Measurements from ENCODE around the gene SNAP29.

Gene SNAP29

GRCh38 chr22:20881869-20882815, 23.3 kb downstream of the SNAP29 start:
- Histone ChIP-seq H3K4me3 (ENCODE audit: low read length in 2 of 2) (no peak overlapping the region), H3K36me3 (ENCODE audit: control insufficient read depth in 2 of 2, insufficient read depth in 2 of 2, low read length in 2 of 2) (peaks cover 19 to 44% of the 10 kb centered on the region in 2 donors), H3K9ac (ENCODE audit: low read depth in 1 of 2, low read length in 2 of 2) (no peak overlapping the region), H3K9me3 (ENCODE audit: control insufficient read depth in 2 of 2, low read length in 2 of 2) (no peaks in the 10 kb centered on the region), H3K4me1 (ENCODE audit: control insufficient read depth in 2 of 2, insufficient read depth in 2 of 2, low read length in 2 of 2) (peaks cover 7 to 14% of the 10 kb centered on the region in 2 donors), H3K27me3 (ENCODE audit: control insufficient read depth in 2 of 2, insufficient read depth in 2 of 2, low read length in 2 of 2) (no peaks in the 10 kb centered on the region), H3K27ac (ENCODE audit: low read depth in 2 of 2, low read length in 2 of 2) (no peak overlapping the region)

GRCh38 chr22:20882855-20883254, 24.0 kb downstream of the SNAP29 start:
- H3K36me3 ChIP-seq (ENCODE audit: control insufficient read depth in 2 of 2, insufficient read depth in 2 of 2, low read length in 2 of 2), result peaks cover 23 to 46% of the 10 kb centered on the region in 2 donors
- no peaks in the 10 kb centered on the region for H3K9me3 ChIP-seq (ENCODE audit: control insufficient read depth in 2 of 2, low read length in 2 of 2)

DNA sequence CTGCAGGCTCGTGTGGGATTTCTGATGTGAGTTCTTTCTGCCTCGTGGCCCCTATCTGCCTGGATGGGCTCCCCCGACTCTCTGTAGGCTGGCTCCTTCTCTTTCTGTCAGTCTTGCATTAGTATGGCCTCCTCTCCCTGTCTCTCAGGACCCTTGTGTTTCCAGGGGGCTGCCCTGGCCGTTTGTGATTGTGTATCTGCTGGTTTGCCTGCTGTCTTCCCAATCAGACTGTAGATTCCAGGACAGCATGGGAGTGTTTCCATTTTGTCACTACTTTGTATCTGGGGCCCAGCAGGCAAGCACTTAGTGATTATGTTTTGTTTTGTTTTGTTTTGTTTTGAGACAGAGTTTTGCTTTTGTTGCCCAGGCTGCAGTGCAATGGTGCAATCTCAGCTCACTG, 25.6 kb downstream of the SNAP29 start:
- Histone ChIP-seq H3K4me1 (ENCODE audit: control insufficient read depth in 2 of 2, insufficient read depth in 2 of 2, low read length in 2 of 2) (peaks cover 7 to 14% of the 10 kb centered on the region in 2 donors), H3K4me3 (ENCODE audit: low read length in 2 of 2) (no peak overlapping the region), H3K9me3 (ENCODE audit: control insufficient read depth in 2 of 2, low read length in 2 of 2) (no peaks in the 10 kb centered on the region), H3K27me3 (ENCODE audit: control insufficient read depth in 2 of 2, insufficient read depth in 2 of 2, low read length in 2 of 2) (no peaks in the 10 kb centered on the region), H3K9ac (ENCODE audit: low read depth in 1 of 2, low read length in 2 of 2) (no peak overlapping the region), H3K27ac (ENCODE audit: low read depth in 2 of 2, low read length in 2 of 2) (peak overlapping the region in 1 of 2 donors; percentile 81), H3K36me3 (ENCODE audit: control insufficient read depth in 2 of 2, insufficient read depth in 2 of 2, low read length in 2 of 2) (peaks cover 36 to 58% of the 10 kb centered on the region in 2 donors)

More at GRCh38 chr22:20882855-20883254, 24.0 kb downstream of the SNAP29 start:
- H3K27me3 ChIP-seq (ENCODE audit: control insufficient read depth in 2 of 2, insufficient read depth in 2 of 2, low read length in 2 of 2), result no peaks in the 10 kb centered on the region
- H3K4me3 ChIP-seq (ENCODE audit: low read length in 2 of 2), result no peak overlapping the region
- peaks cover 7 to 14% of the 10 kb centered on the region in 2 donors for H3K4me1 ChIP-seq (ENCODE audit: control insufficient read depth in 2 of 2, insufficient read depth in 2 of 2, low read length in 2 of 2)
- H3K9ac ChIP-seq (ENCODE audit: low read depth in 1 of 2, low read length in 2 of 2), result no peak overlapping the region
- H3K27ac ChIP-seq (ENCODE audit: low read depth in 2 of 2, low read length in 2 of 2), result no peak overlapping the region

- Histone ChIP-seq H3K27ac (ENCODE audit: low read depth in 2 of 2, low read length in 2 of 2) (peak overlapping the region; percentile 77 to 81), H3K9ac (ENCODE audit: low read depth in 1 of 2, low read length in 2 of 2) (peak overlapping the region in 1 of 2 donors; percentile 64), H3K36me3 (ENCODE audit: control insufficient read depth in 2 of 2, insufficient read depth in 2 of 2, low read length in 2 of 2) (peaks cover 39 to 64% of the 10 kb centered on the region in 2 donors), H3K4me1 (ENCODE audit: control insufficient read depth in 2 of 2, insufficient read depth in 2 of 2, low read length in 2 of 2) (peaks cover 7 to 14% of the 10 kb centered on the region in 2 donors), H3K9me3 (ENCODE audit: control insufficient read depth in 2 of 2, low read length in 2 of 2) (no peaks in the 10 kb centered on the region), H3K4me3 (ENCODE audit: low read length in 2 of 2) (no peak overlapping the region), H3K27me3 (ENCODE audit: control insufficient read depth in 2 of 2, insufficient read depth in 2 of 2, low read length in 2 of 2) (no peaks in the 10 kb centered on the region)
These were observed 26.3 kb downstream of the SNAP29 start for GRCh38 chr22:20885017-20885556.

GRCh38 chr22:20885557-20886323, 26.9 kb downstream of the SNAP29 start:
- no peaks in the 10 kb centered on the region for H3K9me3 ChIP-seq (ENCODE audit: control insufficient read depth in 2 of 2, low read length in 2 of 2)
- peak overlapping the region; percentile 56 to 64 for H3K9ac ChIP-seq (ENCODE audit: low read depth in 1 of 2, low read length in 2 of 2)
- H3K4me3 ChIP-seq (ENCODE audit: low read length in 2 of 2), result peak overlapping the region in 1 of 2 donors; percentile 50
- peaks cover 7 to 14% of the 10 kb centered on the region in 2 donors for H3K4me1 ChIP-seq (ENCODE audit: control insufficient read depth in 2 of 2, insufficient read depth in 2 of 2, low read length in 2 of 2)
- peak overlapping the region; percentile 77 to 81 for H3K27ac ChIP-seq (ENCODE audit: low read depth in 2 of 2, low read length in 2 of 2)
- peaks cover 41 to 61% of the 10 kb centered on the region in 2 donors for H3K36me3 ChIP-seq (ENCODE audit: control insufficient read depth in 2 of 2, insufficient read depth in 2 of 2, low read length in 2 of 2)
- H3K27me3 ChIP-seq (ENCODE audit: control insufficient read depth in 2 of 2, insufficient read depth in 2 of 2, low read length in 2 of 2), result no peaks in the 10 kb centered on the region

DNA sequence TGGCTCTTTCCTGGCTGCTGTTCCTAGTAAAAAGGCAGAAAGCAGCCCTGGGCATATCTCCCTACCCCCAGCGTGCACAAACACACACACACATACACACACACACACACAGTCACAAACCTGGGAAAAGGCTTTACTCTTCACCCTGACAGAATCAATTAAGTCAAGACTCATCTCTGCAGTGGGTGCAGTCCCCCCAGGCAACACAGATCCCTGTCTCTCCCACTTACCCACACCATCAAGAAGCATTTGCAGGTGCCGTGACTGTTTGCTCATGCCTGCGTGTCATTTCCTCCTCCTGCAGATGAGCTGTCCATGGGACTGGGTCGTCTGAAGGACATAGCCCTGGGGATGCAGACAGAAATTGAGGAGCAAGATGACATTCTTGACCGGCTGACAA, 28.6 kb downstream of the SNAP29 start:
- no peaks in the 10 kb centered on the region for H3K9me3 ChIP-seq (ENCODE audit: control insufficient read depth in 2 of 2, low read length in 2 of 2)
- peaks cover 35 to 45% of the 10 kb centered on the region in 2 donors for H3K36me3 ChIP-seq (ENCODE audit: control insufficient read depth in 2 of 2, insufficient read depth in 2 of 2, low read length in 2 of 2)
- H3K4me3 ChIP-seq (ENCODE audit: low read length in 2 of 2), result no peak overlapping the region
- H3K4me1 ChIP-seq (ENCODE audit: control insufficient read depth in 2 of 2, insufficient read depth in 2 of 2, low read length in 2 of 2), result peaks cover 7 to 14% of the 10 kb centered on the region in 2 donors
- no peak overlapping the region for H3K9ac ChIP-seq (ENCODE audit: low read depth in 1 of 2, low read length in 2 of 2)
- no peaks in the 10 kb centered on the region for H3K27me3 ChIP-seq (ENCODE audit: control insufficient read depth in 2 of 2, insufficient read depth in 2 of 2, low read length in 2 of 2)
- H3K27ac ChIP-seq (ENCODE audit: low read depth in 2 of 2, low read length in 2 of 2), result no peak overlapping the region

DNA sequence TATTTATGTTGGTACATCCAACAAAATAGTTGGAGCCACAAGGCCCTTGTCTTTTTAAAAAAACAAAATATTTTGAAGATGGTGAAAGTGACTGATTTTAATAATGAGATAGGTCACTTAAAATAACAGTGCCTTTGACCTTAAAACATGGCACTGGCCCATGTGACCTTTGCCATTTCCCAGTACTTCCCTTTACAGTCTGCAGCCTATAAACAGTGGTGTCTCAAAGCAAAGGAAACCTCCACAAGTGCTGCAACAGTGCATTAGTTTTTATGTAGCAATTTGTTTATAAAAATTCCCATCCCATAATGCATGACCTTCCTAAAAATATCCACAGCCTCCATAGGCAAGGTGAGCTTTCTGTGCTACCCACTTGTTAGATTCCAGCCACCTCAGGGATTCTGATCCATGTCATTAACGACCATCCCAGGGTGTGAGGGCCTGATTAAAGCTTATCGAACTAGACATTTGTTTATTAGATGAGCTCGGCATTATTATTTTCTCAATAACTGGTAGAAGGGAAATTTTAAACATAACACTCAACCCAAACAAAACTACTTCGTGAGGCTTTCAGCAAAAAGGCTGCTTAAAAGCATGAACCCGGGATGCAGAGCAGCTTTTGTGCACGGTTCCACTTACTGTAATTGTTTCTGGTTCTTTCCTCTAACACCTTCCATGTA, 30.4 kb downstream of the SNAP29 start:
- Histone ChIP-seq H3K36me3 (ENCODE audit: control insufficient read depth in 2 of 2, insufficient read depth in 2 of 2, low read length in 2 of 2) (peaks cover 26 to 31% of the 10 kb centered on the region in 2 donors), H3K9ac (ENCODE audit: low read depth in 1 of 2, low read length in 2 of 2) (no peak overlapping the region), H3K27me3 (ENCODE audit: control insufficient read depth in 2 of 2, insufficient read depth in 2 of 2, low read length in 2 of 2) (no peaks in the 10 kb centered on the region), H3K9me3 (ENCODE audit: control insufficient read depth in 2 of 2, low read length in 2 of 2) (no peaks in the 10 kb centered on the region), H3K4me1 (ENCODE audit: control insufficient read depth in 2 of 2, insufficient read depth in 2 of 2, low read length in 2 of 2) (peaks cover 7 to 14% of the 10 kb centered on the region in 2 donors), H3K27ac (ENCODE audit: low read depth in 2 of 2, low read length in 2 of 2) (no peak overlapping the region), H3K4me3 (ENCODE audit: low read length in 2 of 2) (no peak overlapping the region)

DNA sequence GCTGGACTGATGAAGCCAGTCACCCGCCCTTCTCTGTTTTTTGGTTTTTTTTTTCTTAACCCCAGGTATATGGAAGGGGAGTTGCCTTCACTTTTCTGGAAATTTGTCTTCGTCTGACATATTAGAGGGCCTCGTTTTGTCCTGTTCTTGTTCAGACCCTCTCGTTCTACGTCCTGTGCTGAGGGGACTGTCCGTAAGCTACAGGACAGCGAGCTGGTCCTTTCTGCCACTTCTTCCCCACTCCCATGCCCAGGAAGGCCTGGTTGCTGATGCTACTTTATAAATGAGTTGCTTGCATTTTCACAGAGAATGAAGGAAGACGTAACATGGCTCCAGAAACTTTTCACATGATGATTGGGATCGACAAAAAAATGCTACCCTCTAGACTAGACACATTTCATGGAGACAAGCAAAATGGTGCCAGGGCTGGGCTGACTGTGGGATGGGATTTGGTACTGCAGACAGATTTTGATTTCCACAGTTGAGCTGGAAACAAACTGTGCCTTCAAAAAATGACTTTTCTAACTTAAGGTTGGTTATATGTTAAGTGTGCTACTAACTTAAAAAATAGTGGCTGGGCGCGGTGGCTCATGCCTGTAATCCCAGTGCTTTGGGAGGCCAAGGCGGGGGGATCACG, 31.2 kb downstream of the SNAP29 start:
- Histone ChIP-seq H3K27ac (ENCODE audit: low read depth in 2 of 2, low read length in 2 of 2) (no peak overlapping the region), H3K9ac (ENCODE audit: low read depth in 1 of 2, low read length in 2 of 2) (no peak overlapping the region), H3K36me3 (ENCODE audit: control insufficient read depth in 2 of 2, insufficient read depth in 2 of 2, low read length in 2 of 2) (peaks cover 22 to 26% of the 10 kb centered on the region in 2 donors), H3K4me1 (ENCODE audit: control insufficient read depth in 2 of 2, insufficient read depth in 2 of 2, low read length in 2 of 2) (peaks cover 4 to 8% of the 10 kb centered on the region in 2 donors), H3K4me3 (ENCODE audit: low read length in 2 of 2) (no peak overlapping the region), H3K27me3 (ENCODE audit: control insufficient read depth in 2 of 2, insufficient read depth in 2 of 2, low read length in 2 of 2) (no peaks in the 10 kb centered on the region), H3K9me3 (ENCODE audit: control insufficient read depth in 2 of 2, low read length in 2 of 2) (no peaks in the 10 kb centered on the region)

DNA sequence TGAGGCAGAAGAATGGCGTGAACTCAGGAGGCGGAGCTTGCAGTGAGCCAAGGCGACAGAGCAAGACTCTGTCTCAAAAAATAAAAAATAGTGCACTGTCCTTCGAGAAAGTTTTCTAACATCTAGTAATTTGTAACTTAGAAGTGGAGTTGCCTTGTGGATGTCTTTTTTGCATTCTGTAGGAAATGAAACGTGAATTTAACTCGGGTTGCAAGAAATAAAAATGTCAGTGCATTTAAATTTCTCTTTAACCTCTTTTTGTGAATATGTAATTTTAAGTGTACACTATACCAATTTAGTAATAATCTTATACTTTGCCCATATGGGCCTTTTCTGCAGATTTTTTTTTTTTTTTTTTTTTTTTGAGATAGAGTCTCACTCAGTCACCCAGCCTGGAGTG, 32.2 kb downstream of the SNAP29 start:
- Histone ChIP-seq H3K4me1 (ENCODE audit: control insufficient read depth in 2 of 2, insufficient read depth in 2 of 2, low read length in 2 of 2) (peaks cover 0 to 1% of the 10 kb centered on the region in 2 donors), H3K36me3 (ENCODE audit: control insufficient read depth in 2 of 2, insufficient read depth in 2 of 2, low read length in 2 of 2) (peaks cover 22 to 26% of the 10 kb centered on the region in 2 donors), H3K9me3 (ENCODE audit: control insufficient read depth in 2 of 2, low read length in 2 of 2) (no peaks in the 10 kb centered on the region), H3K4me3 (ENCODE audit: low read length in 2 of 2) (no peak overlapping the region), H3K27me3 (ENCODE audit: control insufficient read depth in 2 of 2, insufficient read depth in 2 of 2, low read length in 2 of 2) (no peaks in the 10 kb centered on the region), H3K9ac (ENCODE audit: low read depth in 1 of 2, low read length in 2 of 2) (no peak overlapping the region), H3K27ac (ENCODE audit: low read depth in 2 of 2, low read length in 2 of 2) (no peak overlapping the region)
